PC-3 (cell line): ENCODE measurements around the gene SLC2A13. TPM values are rescaled to one million over a fixed set of nuclear protein-coding genes. Genes with fewer than 3 reads are reported as not detected.

Source experiments
- ATAC-seq: fragments of 200-7000 bp; cut with Tn5 transposase; 2 replicates; pipeline ENCODE4 v1.9.1; 2020; ENCODE audit warnings: mild to moderate bottlenecking, moderate library complexity
- BruUV-seq: library from RNA; stranded (reverse); fragments of 400-500 nt; replicated peaks from 2 replicates; lab custom pipeline; 2021; lab: Mats Ljungman, UMichigan
- CTCF ChIA-PET: fragments of 300-600 bp; sonication (Branson Sonifier 250); formaldehyde crosslinking; loops from one replicate; lab custom pipeline; 2022; ENCODE audit warnings: antibody characterized with exemption; lab: Charles Lee
- POLR2A ChIA-PET: fragments of 300-600 bp; sonication (Branson Sonifier 250); formaldehyde crosslinking; loops from one replicate; lab custom pipeline; 2022; ENCODE audit warnings: antibody characterized with exemption; ENCODE audit not compliant: unreplicated experiment; lab: Charles Lee
- DNase-seq: peaks from one replicate; pipeline ENCODE4 v3.0.0-alpha.2; 2015
- H2AFZ ChIP-seq: fragments of 300-600 bp; sonication (generic); 2 replicates; pipeline ENCODE4 v1.6.0; 2016; ENCODE audit warnings: antibody characterized with exemption, low read length
- H3F3A ChIP-seq: fragments of 300-600 bp; sonication (generic); one replicate; pipeline ENCODE4 v1.6.0; 2017; ENCODE audit warnings: antibody characterized with exemption, low read length, control low read depth, mild to moderate bottlenecking; ENCODE audit not compliant: unreplicated experiment
- H3K27ac ChIP-seq: fragments of 300-600 bp; sonication (generic); 2 replicates; pipeline ENCODE4 v1.5.1; 2016; ENCODE audit warnings: mild to moderate bottlenecking, low read length
- H3K27me3 ChIP-seq: fragments of 300-600 bp; sonication (generic); 2 replicates; pipeline ENCODE4 v1.6.1; 2016; ENCODE audit warnings: low read length, mixed read lengths
- H3K36me3 ChIP-seq: fragments of 300-600 bp; sonication (generic); 2 replicates; pipeline ENCODE4 v1.6.1; 2016; ENCODE audit warnings: low read depth, mixed run types, low read length, mixed read lengths
- H3K4me1 ChIP-seq: fragments of 300-600 bp; sonication (generic); 2 replicates; pipeline ENCODE4 v1.5.1; 2016; ENCODE audit warnings: low read length; ENCODE audit not compliant: insufficient read depth
- H3K4me2 ChIP-seq: fragments of 300-600 bp; sonication (generic); 2 replicates; pipeline ENCODE4 v1.6.0; 2016; ENCODE audit warnings: low read length
- H3K4me3 ChIP-seq: fragments of 300-600 bp; sonication (generic); 2 replicates; pipeline ENCODE4 v1.5.1; 2016; ENCODE audit warnings: mild to moderate bottlenecking, low read length, mixed read lengths
- H3K79me2 ChIP-seq: fragments of 300-600 bp; sonication (generic); 2 replicates; pipeline ENCODE4 v1.6.1; 2017; ENCODE audit warnings: low read length, mixed read lengths
- H3K9ac ChIP-seq: fragments of 300-600 bp; sonication (generic); 2 replicates; pipeline ENCODE4 v1.6.0; 2016; ENCODE audit warnings: mild to moderate bottlenecking, low read length
- H3K9me2 ChIP-seq: fragments of 300-600 bp; sonication (generic); replicated peaks from 2 replicates; pipeline ENCODE4 v1.6.1; 2016; ENCODE audit warnings: mixed run types, low read length, mixed read lengths
- H3K9me3 ChIP-seq: fragments of 300-600 bp; sonication (generic); 2 replicates; pipeline ENCODE4 v1.6.1; 2016; ENCODE audit warnings: low read length, mixed read lengths
- H4K20me1 ChIP-seq: fragments of 300-600 bp; sonication (generic); 2 replicates; pipeline ENCODE4 v1.6.1; 2016; ENCODE audit warnings: low read length, mixed read lengths
- CTCF ChIP-seq: fragments of 300-600 bp; sonication (generic); conservative IDR thresholded peaks from 2 replicates; pipeline ENCODE4 v1.5.1; 2017; ENCODE audit warnings: antibody characterized with exemption, low read depth, mild to moderate bottlenecking, low read length
- EZH2 ChIP-seq: fragments of 300-600 bp; sonication (generic); IDR thresholded peaks from one replicate; pipeline ENCODE4 v1.6.1; 2017; ENCODE audit warnings: antibody characterized with exemption, mild to moderate bottlenecking, low read length; ENCODE audit not compliant: unreplicated experiment
- EZH2phosphoT487 ChIP-seq: fragments of 300-600 bp; sonication (generic); IDR thresholded peaks from 2 replicates; pipeline ENCODE4 v1.6.1; 2018; ENCODE audit warnings: mild to moderate bottlenecking, antibody characterized with exemption, low read length, borderline replicate concordance
- intact Hi-C: fragments of 100-400 bp; cut with micrococcal nuclease; formaldehyde crosslinking; loops from 2 replicates; pipeline ENCODE4 v1.9.0; 2023
- total RNA-seq: library from RNA; depleted of rRNA; stranded (reverse); fragments of >200 nt; gene quantifications from 2 replicates; pipeline ENCODE4 v1.2.3, GENCODE V29; 2014

The SLC2A13 gene
- total RNA-seq, 1 experiment from 2014 or later, result 3.4 TPM

- Histone ChIP-seq H2AFZ (no peak overlapping the region), H3K4me3 (no peak overlapping the region), H3K27ac (no peak overlapping the region), H3K27me3 (no peaks in the 10 kb centered on the region), H3K9me3 (no peaks in the 10 kb centered on the region), H3K36me3 (no peaks in the 10 kb centered on the region), H3F3A (no peaks in the 10 kb centered on the region), H4K20me1 (no peaks in the 10 kb centered on the region), H3K79me2 (no peaks in the 10 kb centered on the region), H3K9ac (no peak overlapping the region), H3K9me2 (no peaks in the 10 kb centered on the region), H3K4me1 (peaks cover 18% of the 10 kb centered on the region), H3K4me2 (no peak overlapping the region)
- DNase-seq, result no peak
- ChIA-PET CTCF (no interaction called here), POLR2A (no interaction called here)
- no peak for ATAC-seq
- no peak for TF ChIP-seq CTCF
- no peak for TF ChIP-seq EZH2
- no peak for TF ChIP-seq EZH2phosphoT487
- no TSS peak for BruUV-seq
- intact Hi-C loops, result loop anchor here (5.0 to 10.0 kb wide), 3 partner anchors 63 to 147 kb away; no protein-coding TSS in a partner anchor
Measured at GRCh38 chr12:39830171-39830570, 275.7 kb downstream of the SLC2A13 start.

- no peak for DNase-seq
Measured at GRCh38 chr12:39824505-39825212, 281.2 kb downstream of the SLC2A13 start.

More at GRCh38 chr12:39824505-39825212, 281.2 kb downstream of the SLC2A13 start:
- TF ChIP-seq EZH2 (no peak), EZH2phosphoT487 (no peak), CTCF (no peak)
- ATAC-seq, result peak; percentile 59
- intact Hi-C loops, result no loop called here
- no peaks in the 10 kb centered on the region for H3K9me3 ChIP-seq
- ChIA-PET CTCF (interaction anchor here (0.7 kb wide), 1 partner anchor 166 kb away, joined by 3 read pairs; no protein-coding TSS in a partner anchor), POLR2A (no interaction called here)
- H3F3A ChIP-seq, result no peaks in the 10 kb centered on the region
- no peak overlapping the region for H3K9ac ChIP-seq
- no peaks in the 10 kb centered on the region for H3K36me3 ChIP-seq
- no peaks in the 10 kb centered on the region for H3K79me2 ChIP-seq
- no peak overlapping the region for H3K27ac ChIP-seq
- H3K9me2 ChIP-seq, result no peaks in the 10 kb centered on the region
- BruUV-seq, result no TSS peak
- no peaks in the 10 kb centered on the region; the same call in 1 of the 2 replicates for H3K27me3 ChIP-seq
- H3K4me3 ChIP-seq, result no peak overlapping the region
- H4K20me1 ChIP-seq, result no peaks in the 10 kb centered on the region
- H3K4me2 ChIP-seq, result no peak overlapping the region
- no peaks in the 10 kb centered on the region for H3K4me1 ChIP-seq
- no peak overlapping the region for H2AFZ ChIP-seq
